ENCODE results near the gene EID2.

The EID2 gene

DNA sequence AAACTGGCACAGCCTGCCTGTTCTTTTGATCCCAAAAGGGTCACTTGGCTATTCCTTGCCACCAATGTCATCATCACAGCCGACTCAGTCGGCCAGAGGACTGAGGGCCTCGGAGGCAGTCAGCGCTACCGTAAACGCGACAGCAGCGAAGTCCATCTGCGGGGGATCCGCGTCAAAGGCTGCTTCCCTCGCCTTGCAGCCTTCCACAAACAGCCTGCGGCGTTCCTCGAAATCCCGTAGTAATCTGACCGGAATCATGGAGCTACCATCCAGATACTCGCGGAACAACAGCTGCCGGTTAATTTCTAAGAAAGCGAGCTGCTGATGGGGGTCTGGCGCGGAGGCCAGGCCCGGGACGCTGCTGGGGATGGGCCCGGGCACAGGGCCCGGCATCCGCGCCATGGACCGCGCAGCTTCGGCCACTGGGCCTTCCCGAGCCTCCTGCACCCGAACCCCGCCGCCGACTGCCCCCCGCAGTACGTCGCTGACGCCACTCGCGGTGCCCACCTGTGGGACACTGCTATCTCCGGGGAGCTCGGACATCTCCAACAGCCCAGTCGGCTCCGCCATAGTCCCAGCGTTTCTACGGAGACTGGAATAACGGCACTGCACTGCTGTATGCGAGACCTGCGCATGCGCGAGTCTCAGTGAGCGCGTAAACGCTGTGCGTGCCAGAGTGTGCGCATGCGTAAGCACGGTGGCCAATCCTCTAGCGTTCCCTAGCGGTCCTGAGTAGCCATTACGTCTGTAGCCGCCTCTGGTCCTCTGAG lies 7.5 kb downstream of the EID2 start, which contains the start of gene EID2B:
Gene EID2B (minus strand): TSS at position 620 of the 770 bp plus-strand sequence. CDS start 50 bp downstream, at position 570.
- Histone ChIP-seq H3K27me3 (ENCODE audit: control insufficient read depth, insufficient read depth, low read length) (no peaks in the 10 kb centered on the region), H3K4me1 (ENCODE audit: control insufficient read depth, insufficient read depth, low read length) (peaks cover 7% of the 10 kb centered on the region), H3K36me3 (ENCODE audit: control insufficient read depth, insufficient read depth, low read length) (no peaks in the 10 kb centered on the region), H3K9ac (ENCODE audit: low read length) (peak within 1 kb of the TSS; percentile 72), H3K9me3 (ENCODE audit: control insufficient read depth, low read length) (no peaks in the 10 kb centered on the region), H3K4me3 (ENCODE audit: low read length) (peak within 1 kb of the TSS; percentile 69)

DNA sequence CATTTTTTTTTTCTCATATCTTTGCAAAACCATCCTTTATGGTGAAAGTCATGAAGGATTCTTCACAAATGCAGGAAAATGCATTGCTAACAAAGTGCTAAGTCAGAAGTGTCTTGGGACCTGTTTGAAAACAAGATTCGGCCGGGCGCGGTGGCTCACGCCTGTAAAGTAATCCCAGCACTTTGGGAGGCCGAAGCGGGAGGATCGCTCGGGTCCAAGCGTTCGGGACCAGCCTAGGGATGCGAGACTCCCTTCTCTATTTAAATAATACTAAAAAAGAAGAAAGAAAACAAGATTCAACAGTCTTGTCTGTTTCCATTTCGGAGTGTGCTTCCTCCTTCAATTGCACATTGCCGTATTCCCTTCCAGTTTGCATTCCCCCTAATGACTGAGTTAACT lies 8.1 kb downstream of the EID2 start:
- Histone ChIP-seq H3K4me3 (ENCODE audit: low read length) (peak overlapping the region; percentile 69), H3K27me3 (ENCODE audit: control insufficient read depth, insufficient read depth, low read length) (no peaks in the 10 kb centered on the region), H3K36me3 (ENCODE audit: control insufficient read depth, insufficient read depth, low read length) (no peaks in the 10 kb centered on the region), H3K9ac (ENCODE audit: low read length) (peak overlapping the region; percentile 72), H3K9me3 (ENCODE audit: control insufficient read depth, low read length) (no peaks in the 10 kb centered on the region), H3K4me1 (ENCODE audit: control insufficient read depth, insufficient read depth, low read length) (peaks cover 7% of the 10 kb centered on the region)

DNA sequence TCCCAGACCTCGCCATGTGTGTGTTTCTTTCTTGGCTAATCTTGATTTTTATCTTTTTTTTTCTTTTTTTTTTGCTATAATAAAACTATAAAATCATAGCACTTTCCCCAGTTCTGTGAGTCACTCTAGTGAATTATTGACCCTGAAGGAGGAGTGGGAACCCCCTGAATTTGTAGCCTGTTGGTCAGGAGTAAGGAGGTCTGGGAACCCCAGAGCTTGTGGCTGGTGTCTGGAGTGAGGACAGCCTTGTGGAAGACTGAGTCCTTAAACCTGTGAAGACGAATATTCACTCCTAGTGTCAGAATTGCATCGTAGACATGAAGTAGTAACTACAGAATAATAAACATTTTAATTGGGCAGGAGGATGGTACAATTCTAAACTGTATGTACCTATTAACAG lies 14.8 kb downstream of the EID2 start:
- H3K27me3 ChIP-seq (ENCODE audit: control insufficient read depth, insufficient read depth, low read length) = no peaks in the 10 kb centered on the region
- no peaks in the 10 kb centered on the region for H3K4me1 ChIP-seq (ENCODE audit: control insufficient read depth, insufficient read depth, low read length)
- H3K9me3 ChIP-seq (ENCODE audit: control insufficient read depth, low read length) = no peaks in the 10 kb centered on the region
- H3K36me3 ChIP-seq (ENCODE audit: control insufficient read depth, insufficient read depth, low read length) = no peaks in the 10 kb centered on the region
- H3K4me3 ChIP-seq (ENCODE audit: low read length) = no peak overlapping the region
- no peak overlapping the region for H3K9ac ChIP-seq (ENCODE audit: low read length)

DNA sequence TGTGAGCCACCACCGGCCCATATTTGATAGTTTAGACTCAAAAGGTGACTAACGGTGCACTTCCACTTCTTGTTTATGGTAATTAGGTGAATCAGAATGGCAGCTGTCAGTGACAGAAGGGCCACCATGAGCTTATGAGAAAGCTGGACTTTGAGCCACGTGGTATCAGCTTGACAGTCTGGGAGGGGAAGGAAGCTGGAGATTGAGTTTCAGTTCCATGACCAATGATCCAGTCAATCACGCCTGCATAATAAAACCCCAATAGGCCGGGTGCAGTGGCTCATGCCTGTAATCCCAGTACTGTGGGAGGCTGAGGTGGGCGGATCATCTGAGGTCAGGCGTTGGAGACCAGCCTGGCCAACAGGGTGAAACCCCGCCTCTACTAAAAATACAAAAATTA lies 15.5 kb downstream of the EID2 start:
- Histone ChIP-seq H3K4me3 (ENCODE audit: low read length) (no peak overlapping the region), H3K4me1 (ENCODE audit: control insufficient read depth, insufficient read depth, low read length) (no peaks in the 10 kb centered on the region), H3K27me3 (ENCODE audit: control insufficient read depth, insufficient read depth, low read length) (no peaks in the 10 kb centered on the region), H3K9me3 (ENCODE audit: control insufficient read depth, low read length) (no peaks in the 10 kb centered on the region), H3K9ac (ENCODE audit: low read length) (no peak overlapping the region), H3K36me3 (ENCODE audit: control insufficient read depth, insufficient read depth, low read length) (no peaks in the 10 kb centered on the region)

DNA sequence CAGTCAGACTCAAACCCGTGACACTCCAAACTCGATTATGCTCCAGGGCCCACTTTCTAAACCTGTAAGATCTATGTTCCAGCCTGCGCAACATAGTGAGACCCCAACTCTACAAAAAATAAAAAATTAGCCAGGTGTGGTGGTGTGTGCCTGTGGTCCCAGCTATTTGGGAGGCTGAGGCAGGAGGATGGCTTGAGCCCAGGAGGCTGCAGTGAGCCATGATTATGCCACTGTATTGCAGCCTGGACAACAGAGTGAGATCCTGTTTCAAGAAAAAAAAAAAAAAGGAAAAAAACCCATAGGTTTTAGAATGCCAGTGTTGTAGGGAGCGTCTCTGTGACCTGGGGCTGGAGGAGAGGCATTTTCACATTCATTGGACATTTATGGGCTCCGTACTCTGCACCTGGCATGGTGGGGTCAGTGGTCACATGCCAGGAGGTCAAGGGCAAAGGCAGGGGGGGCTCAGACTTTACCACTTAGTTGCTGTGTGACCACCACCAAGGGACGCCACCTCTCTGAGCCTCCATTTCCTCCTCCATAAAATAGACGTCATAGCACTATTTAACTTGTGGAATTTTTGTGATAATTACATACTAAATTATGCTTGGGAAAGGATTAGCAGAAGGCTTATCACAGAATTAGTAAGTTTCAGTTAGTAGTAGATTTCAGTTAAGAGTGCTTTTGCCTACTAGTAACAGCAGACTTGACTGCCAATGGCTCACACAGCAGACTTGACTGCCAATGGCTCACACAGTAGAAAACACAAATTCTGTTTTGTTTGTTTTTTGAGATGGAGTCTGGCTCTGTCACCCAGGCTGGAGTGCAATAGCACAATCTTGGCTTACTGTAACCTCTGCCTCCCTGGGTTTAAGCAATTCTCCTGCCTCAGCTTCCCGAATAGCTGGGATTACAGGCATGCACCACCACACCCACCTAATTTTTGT lies 19.1 kb downstream of the EID2 start:
- H3K4me3 ChIP-seq (ENCODE audit: low read length) = no peak overlapping the region
- no peaks in the 10 kb centered on the region for H3K4me1 ChIP-seq (ENCODE audit: control insufficient read depth, insufficient read depth, low read length)
- no peak overlapping the region for H3K9ac ChIP-seq (ENCODE audit: low read length)
- no peaks in the 10 kb centered on the region for H3K9me3 ChIP-seq (ENCODE audit: control insufficient read depth, low read length)
- H3K36me3 ChIP-seq (ENCODE audit: control insufficient read depth, insufficient read depth, low read length) = no peaks in the 10 kb centered on the region
- peaks cover 25% of the 10 kb centered on the region for H3K27me3 ChIP-seq (ENCODE audit: control insufficient read depth, insufficient read depth, low read length)

GRCh38 chr19:39518975-39519374 lies 21.0 kb downstream of the EID2 start:
- Histone ChIP-seq H3K36me3 (ENCODE audit: control insufficient read depth, insufficient read depth, low read length) (no peaks in the 10 kb centered on the region), H3K27me3 (ENCODE audit: control insufficient read depth, insufficient read depth, low read length) (peaks cover 43% of the 10 kb centered on the region), H3K9ac (ENCODE audit: low read length) (no peak overlapping the region), H3K4me1 (ENCODE audit: control insufficient read depth, insufficient read depth, low read length) (peaks cover 6% of the 10 kb centered on the region), H3K4me3 (ENCODE audit: low read length) (no peak overlapping the region), H3K9me3 (ENCODE audit: control insufficient read depth, low read length) (no peaks in the 10 kb centered on the region)

DNA sequence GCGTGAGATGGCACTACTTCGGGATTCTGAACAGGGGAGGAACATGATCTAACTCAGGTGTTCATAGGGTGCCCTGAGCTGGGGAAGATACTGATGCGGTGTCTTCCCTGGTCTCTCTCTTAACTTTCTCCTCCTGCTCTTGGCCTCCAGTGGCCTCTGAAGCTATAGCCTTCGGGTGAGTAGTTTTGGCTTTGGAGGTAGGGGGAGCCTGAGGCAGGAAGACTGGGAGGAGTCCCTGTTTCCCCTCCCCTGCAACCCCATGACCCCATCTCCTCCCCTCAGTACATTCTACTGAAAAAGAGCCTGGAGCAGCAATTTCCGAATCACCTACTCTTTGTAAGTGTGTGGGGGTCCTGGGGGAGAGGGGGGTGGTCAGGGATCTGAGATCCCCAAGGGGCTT lies 21.5 kb downstream of the EID2 start:
- peaks cover 49% of the 10 kb centered on the region for H3K27me3 ChIP-seq (ENCODE audit: control insufficient read depth, insufficient read depth, low read length)

DNA sequence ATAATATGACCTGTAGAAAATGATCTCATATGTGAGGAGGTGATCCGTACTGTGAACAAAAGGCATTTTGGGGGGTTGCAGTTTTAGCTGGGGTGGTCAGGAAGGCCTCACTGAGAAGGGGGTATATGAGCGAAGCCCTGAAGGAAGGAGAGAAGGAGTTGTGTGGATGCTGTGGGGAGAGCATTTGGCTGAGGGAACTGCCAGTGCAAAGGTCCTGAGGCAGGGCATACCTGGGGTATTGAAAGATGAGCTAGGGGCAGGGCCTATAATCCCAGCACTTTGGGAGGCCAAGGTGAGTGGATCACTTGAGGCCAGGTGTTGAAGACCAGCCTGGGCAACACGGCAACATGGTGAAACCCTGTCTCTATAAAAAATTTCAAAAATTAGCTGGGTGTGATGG lies 22.5 kb downstream of the EID2 start:
- Histone ChIP-seq H3K4me3 (ENCODE audit: low read length) (no peak overlapping the region), H3K27me3 (ENCODE audit: control insufficient read depth, insufficient read depth, low read length) (peaks cover 53% of the 10 kb centered on the region), H3K9ac (ENCODE audit: low read length) (no peak overlapping the region), H3K9me3 (ENCODE audit: control insufficient read depth, low read length) (no peaks in the 10 kb centered on the region), H3K4me1 (ENCODE audit: control insufficient read depth, insufficient read depth, low read length) (peaks cover 6% of the 10 kb centered on the region), H3K36me3 (ENCODE audit: control insufficient read depth, insufficient read depth, low read length) (no peaks in the 10 kb centered on the region)

More for the DNA sequence above, 21.5 kb downstream of the EID2 start:
- no peaks in the 10 kb centered on the region for H3K36me3 ChIP-seq (ENCODE audit: control insufficient read depth, insufficient read depth, low read length)
- H3K9me3 ChIP-seq (ENCODE audit: control insufficient read depth, low read length) = no peaks in the 10 kb centered on the region
- no peak overlapping the region for H3K4me3 ChIP-seq (ENCODE audit: low read length)
- H3K9ac ChIP-seq (ENCODE audit: low read length) = no peak overlapping the region
- H3K4me1 ChIP-seq (ENCODE audit: control insufficient read depth, insufficient read depth, low read length) = peaks cover 6% of the 10 kb centered on the region

GRCh38 chr19:39516270-39516669 lies 23.7 kb downstream of the EID2 start:
- H3K4me3 ChIP-seq (ENCODE audit: low read length) = no peak overlapping the region
- H3K36me3 ChIP-seq (ENCODE audit: control insufficient read depth, insufficient read depth, low read length) = no peaks in the 10 kb centered on the region
- peaks cover 6% of the 10 kb centered on the region for H3K4me1 ChIP-seq (ENCODE audit: control insufficient read depth, insufficient read depth, low read length)
- no peak overlapping the region for H3K9ac ChIP-seq (ENCODE audit: low read length)
- peaks cover 56% of the 10 kb centered on the region for H3K27me3 ChIP-seq (ENCODE audit: control insufficient read depth, insufficient read depth, low read length)
- no peaks in the 10 kb centered on the region for H3K9me3 ChIP-seq (ENCODE audit: control insufficient read depth, low read length)

DNA sequence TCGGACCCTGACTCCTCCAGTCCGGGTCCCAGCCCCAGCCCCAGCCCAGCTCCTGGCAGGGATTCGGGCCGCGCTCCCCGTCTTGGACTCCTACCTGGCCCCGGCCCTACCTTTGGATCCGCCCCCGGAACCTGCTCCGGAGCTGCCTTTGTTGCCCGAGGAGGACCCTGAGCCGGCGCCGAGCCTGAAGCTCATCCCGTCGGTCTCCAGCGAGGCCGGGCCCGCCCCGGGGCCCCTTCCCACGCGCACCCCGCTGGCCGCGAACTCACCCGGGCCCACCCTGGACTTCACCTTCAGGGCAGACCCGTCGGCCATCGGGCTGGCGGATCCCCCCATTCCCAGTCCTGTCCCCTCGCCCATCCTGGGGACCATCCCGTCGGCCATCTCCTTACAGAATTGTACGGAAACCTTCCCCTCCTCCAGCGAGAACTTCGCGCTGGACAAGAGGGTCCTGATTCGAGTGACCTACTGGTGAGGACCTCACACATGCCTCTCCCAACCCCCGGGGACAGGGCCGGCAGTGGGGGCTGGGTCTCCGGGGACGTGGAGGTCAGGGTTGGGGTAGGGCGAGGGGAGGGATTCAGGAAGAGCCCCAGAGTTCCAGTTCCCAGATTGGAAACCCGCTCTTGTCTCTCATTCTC lies 24.3 kb downstream of the EID2 start:
- Histone ChIP-seq H3K4me3 (ENCODE audit: low read length) (no peak overlapping the region), H3K4me1 (ENCODE audit: control insufficient read depth, insufficient read depth, low read length) (peaks cover 6% of the 10 kb centered on the region), H3K9ac (ENCODE audit: low read length) (no peak overlapping the region), H3K9me3 (ENCODE audit: control insufficient read depth, low read length) (no peaks in the 10 kb centered on the region), H3K27me3 (ENCODE audit: control insufficient read depth, insufficient read depth, low read length) (peaks cover 56% of the 10 kb centered on the region), H3K36me3 (ENCODE audit: control insufficient read depth, insufficient read depth, low read length) (no peaks in the 10 kb centered on the region)

GRCh38 chr19:39514840-39515550 lies 25.0 kb downstream of the EID2 start, which contains the start of gene SELENOV:
SELENOV (plus strand) TSS chr19:39515139; CDS start chr19:39515213, 74 bp downstream.
- Histone ChIP-seq H3K4me1 (ENCODE audit: control insufficient read depth, insufficient read depth, low read length) (peaks cover 6% of the 10 kb centered on the region), H3K4me3 (ENCODE audit: low read length) (no peak within 1 kb of the TSS), H3K36me3 (ENCODE audit: control insufficient read depth, insufficient read depth, low read length) (no peaks in the 10 kb centered on the region), H3K9ac (ENCODE audit: low read length) (peak within 1 kb of the TSS; percentile 15), H3K9me3 (ENCODE audit: control insufficient read depth, low read length) (no peaks in the 10 kb centered on the region), H3K27me3 (ENCODE audit: control insufficient read depth, insufficient read depth, low read length) (peaks cover 56% of the 10 kb centered on the region)

All from mucosa of stomach (tissue), 1 donor.